ENCODE results near the gene MAP1B. TPM values are rescaled to one million over a fixed set of nuclear protein-coding genes. Genes with fewer than 3 reads are reported as not detected.

Gene MAP1B
- total RNA-seq, 4 donors from 2014 or later = 44.2 to 120 (median 83.4) TPM

- no peak for ATAC-seq
- H3K9me3 ChIP-seq = no peaks in the 10 kb centered on the region
- intact Hi-C loops (cut with DNase I; ENCODE audit: low total_unique reads) (no loop called here), in situ Hi-C loops (cut with MboI; ENCODE audit: low sequenced_read_pairs in 4 of 4) (no loop called here)
- TF ChIP-seq POLR2A (IDR thresholded peaks at IDR 0.05) (no peak), CTCF (IDR thresholded peaks at IDR 0.05 in 4 of 5, conservative IDR thresholded peaks at IDR 0.05 in 1 of 5) (no peak)
- H3K27ac ChIP-seq = peak overlapping the region in 2 of 4 donors; percentile 13 to 22
- no peaks in the 10 kb centered on the region for H3K36me3 ChIP-seq
- no peaks in the 10 kb centered on the region for H3K27me3 ChIP-seq
- H3K4me1 ChIP-seq = peaks cover 0 to 3% of the 10 kb centered on the region in 2 donors
- no peak for DNase-seq
- no peak overlapping the region for H3K4me3 ChIP-seq
Observed at GRCh38 chr5:72154076-72154756, 46.9 kb downstream of the MAP1B start.

GRCh38 chr5:72156946-72157624 lies 49.8 kb downstream of the MAP1B start:
- in situ Hi-C loops (cut with MboI; ENCODE audit: low sequenced_read_pairs in 4 of 4) = no loop called here
- TF ChIP-seq CTCF (IDR thresholded peaks at IDR 0.05 in 4 of 5, conservative IDR thresholded peaks at IDR 0.05 in 1 of 5) (no peak), POLR2A (IDR thresholded peaks at IDR 0.05) (no peak)
- peak overlapping the region; percentile 28 to 60 (median 50) for H3K27ac ChIP-seq
- no peaks in the 10 kb centered on the region for H3K9me3 ChIP-seq
- H3K4me1 ChIP-seq = peaks cover 0 to 3% of the 10 kb centered on the region in 2 donors
- intact Hi-C loops (cut with DNase I; ENCODE audit: low total_unique reads) = no loop called here
- H3K27me3 ChIP-seq = no peaks in the 10 kb centered on the region
- no peak overlapping the region for H3K4me3 ChIP-seq
- DNase-seq = no peak
- H3K36me3 ChIP-seq = no peaks in the 10 kb centered on the region
- peak; percentile 24 to 53 for ATAC-seq

GRCh38 chr5:72157625-72157962 lies 50.3 kb downstream of the MAP1B start:
- DNase-seq = no peak
- H3K27me3 ChIP-seq = no peaks in the 10 kb centered on the region
- intact Hi-C loops (cut with DNase I; ENCODE audit: low total_unique reads) (no loop called here), in situ Hi-C loops (cut with MboI; ENCODE audit: low sequenced_read_pairs in 4 of 4) (no loop called here)
- no peak for ATAC-seq
- no peaks in the 10 kb centered on the region for H3K9me3 ChIP-seq
- no peaks in the 10 kb centered on the region for H3K36me3 ChIP-seq
- TF ChIP-seq POLR2A (IDR thresholded peaks at IDR 0.05) (no peak), CTCF (IDR thresholded peaks at IDR 0.05 in 4 of 5, conservative IDR thresholded peaks at IDR 0.05 in 1 of 5) (no peak)
- H3K27ac ChIP-seq = peak overlapping the region; percentile 28 to 60 (median 39)
- no peak overlapping the region for H3K4me3 ChIP-seq
- H3K4me1 ChIP-seq = peaks cover 0 to 3% of the 10 kb centered on the region in 2 donors

GRCh38 chr5:72159501-72159911 lies 52.2 kb downstream of the MAP1B start:
- no peaks in the 10 kb centered on the region for H3K27me3 ChIP-seq
- intact Hi-C loops (cut with DNase I; ENCODE audit: low total_unique reads) = no loop called here
- peaks cover 0 to 3% of the 10 kb centered on the region in 2 donors for H3K4me1 ChIP-seq
- ATAC-seq (no peak), DNase-seq (no peak)
- H3K27ac ChIP-seq = peak overlapping the region in 2 of 4 donors; percentile 21 to 43
- H3K4me3 ChIP-seq = no peak overlapping the region
- no peak for TF ChIP-seq CTCF (IDR thresholded peaks at IDR 0.05 in 4 of 5, conservative IDR thresholded peaks at IDR 0.05 in 1 of 5)
- H3K36me3 ChIP-seq = no peaks in the 10 kb centered on the region
- H3K9me3 ChIP-seq = no peaks in the 10 kb centered on the region
- in situ Hi-C loops (cut with MboI; ENCODE audit: low sequenced_read_pairs in 4 of 4) = no loop called here
